ENCODE measurements around the gene D2HGDH. TPM values are rescaled to one million over a fixed set of nuclear protein-coding genes. Genes with fewer than 3 reads are reported as not detected.

Gene D2HGDH
- total and polyA plus RNA-seq, 9 of the 15 experiments (the other 6 are each of a cell fraction or from before 2014, with no cell fraction given) = 0.39 to 30.8 (median 10.3) TPM

GRCh38 chr2:241686650-241687425, 47.6 kb upstream of the D2HGDH start, which contains the start of gene DTYMK (continued):
- TF ChIP-seq, protein P1, sequence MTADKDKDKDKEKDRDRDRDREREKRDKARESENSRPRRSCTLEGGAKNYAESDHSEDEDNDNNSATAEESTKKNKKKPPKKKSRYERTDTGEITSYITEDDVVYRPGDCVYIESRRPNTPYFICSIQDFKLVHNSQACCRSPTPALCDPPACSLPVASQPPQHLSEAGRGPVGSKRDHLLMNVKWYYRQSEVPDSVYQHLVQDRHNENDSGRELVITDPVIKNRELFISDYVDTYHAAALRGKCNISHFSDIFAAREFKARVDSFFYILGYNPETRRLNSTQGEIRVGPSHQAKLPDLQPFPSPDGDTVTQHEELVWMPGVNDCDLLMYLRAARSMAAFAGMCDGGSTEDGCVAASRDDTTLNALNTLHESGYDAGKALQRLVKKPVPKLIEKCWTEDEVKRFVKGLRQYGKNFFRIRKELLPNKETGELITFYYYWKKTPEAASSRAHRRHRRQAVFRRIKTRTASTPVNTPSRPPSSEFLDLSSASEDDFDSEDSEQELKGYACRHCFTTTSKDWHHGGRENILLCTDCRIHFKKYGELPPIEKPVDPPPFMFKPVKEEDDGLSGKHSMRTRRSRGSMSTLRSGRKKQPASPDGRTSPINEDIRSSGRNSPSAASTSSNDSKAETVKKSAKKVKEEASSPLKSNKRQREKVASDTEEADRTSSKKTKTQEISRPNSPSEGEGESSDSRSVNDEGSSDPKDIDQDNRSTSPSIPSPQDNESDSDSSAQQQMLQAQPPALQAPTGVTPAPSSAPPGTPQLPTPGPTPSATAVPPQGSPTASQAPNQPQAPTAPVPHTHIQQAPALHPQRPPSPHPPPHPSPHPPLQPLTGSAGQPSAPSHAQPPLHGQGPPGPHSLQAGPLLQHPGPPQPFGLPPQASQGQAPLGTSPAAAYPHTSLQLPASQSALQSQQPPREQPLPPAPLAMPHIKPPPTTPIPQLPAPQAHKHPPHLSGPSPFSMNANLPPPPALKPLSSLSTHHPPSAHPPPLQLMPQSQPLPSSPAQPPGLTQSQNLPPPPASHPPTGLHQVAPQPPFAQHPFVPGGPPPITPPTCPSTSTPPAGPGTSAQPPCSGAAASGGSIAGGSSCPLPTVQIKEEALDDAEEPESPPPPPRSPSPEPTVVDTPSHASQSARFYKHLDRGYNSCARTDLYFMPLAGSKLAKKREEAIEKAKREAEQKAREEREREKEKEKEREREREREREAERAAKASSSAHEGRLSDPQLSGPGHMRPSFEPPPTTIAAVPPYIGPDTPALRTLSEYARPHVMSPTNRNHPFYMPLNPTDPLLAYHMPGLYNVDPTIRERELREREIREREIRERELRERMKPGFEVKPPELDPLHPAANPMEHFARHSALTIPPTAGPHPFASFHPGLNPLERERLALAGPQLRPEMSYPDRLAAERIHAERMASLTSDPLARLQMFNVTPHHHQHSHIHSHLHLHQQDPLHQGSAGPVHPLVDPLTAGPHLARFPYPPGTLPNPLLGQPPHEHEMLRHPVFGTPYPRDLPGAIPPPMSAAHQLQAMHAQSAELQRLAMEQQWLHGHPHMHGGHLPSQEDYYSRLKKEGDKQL (CRISPR knock-in tag; IDR thresholded peaks at IDR 0.05; ENCODE audit: borderline replicate concordance) = 0 out of 2 replicates have a peak, but pooled peaks have one; percentile 47
- TF ChIP-seq SMAD4 (CRISPR knock-in tag; conservative IDR thresholded peaks at IDR 0.05) (no peak), ZNF584 (CRISPR knock-in tag; IDR thresholded peaks at IDR 0.05; ENCODE audit: low read depth) (no peak), TFAM (CRISPR knock-in tag; conservative IDR thresholded peaks at IDR 0.05) (no peak), MTA2 (IDR thresholded peaks at IDR 0.05; ENCODE audit: low read depth) (no peak), ESRRB (CRISPR knock-in tag; IDR thresholded peaks at IDR 0.05; ENCODE audit: borderline replicate concordance) (no peak), SMC3 (conservative IDR thresholded peaks at IDR 0.05; ENCODE audit: insufficient read depth, low read depth, low read length) (no peak), FOXO4 (CRISPR knock-in tag; IDR thresholded peaks at IDR 0.05) (no peak), NFXL1 (CRISPR knock-in tag; IDR thresholded peaks at IDR 0.05) (no peak), RUNX1 (IDR thresholded peaks at IDR 0.05; ENCODE audit: low read depth) (no peak)
- TF ChIP-seq, protein P2, sequence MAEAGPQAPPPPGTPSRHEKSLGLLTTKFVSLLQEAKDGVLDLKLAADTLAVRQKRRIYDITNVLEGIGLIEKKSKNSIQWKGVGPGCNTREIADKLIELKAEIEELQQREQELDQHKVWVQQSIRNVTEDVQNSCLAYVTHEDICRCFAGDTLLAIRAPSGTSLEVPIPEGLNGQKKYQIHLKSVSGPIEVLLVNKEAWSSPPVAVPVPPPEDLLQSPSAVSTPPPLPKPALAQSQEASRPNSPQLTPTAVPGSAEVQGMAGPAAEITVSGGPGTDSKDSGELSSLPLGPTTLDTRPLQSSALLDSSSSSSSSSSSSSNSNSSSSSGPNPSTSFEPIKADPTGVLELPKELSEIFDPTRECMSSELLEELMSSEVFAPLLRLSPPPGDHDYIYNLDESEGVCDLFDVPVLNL (CRISPR knock-in tag; IDR thresholded peaks at IDR 0.05; ENCODE audit: low read depth) = peak; percentile 93
- TF ChIP-seq, protein P3, sequence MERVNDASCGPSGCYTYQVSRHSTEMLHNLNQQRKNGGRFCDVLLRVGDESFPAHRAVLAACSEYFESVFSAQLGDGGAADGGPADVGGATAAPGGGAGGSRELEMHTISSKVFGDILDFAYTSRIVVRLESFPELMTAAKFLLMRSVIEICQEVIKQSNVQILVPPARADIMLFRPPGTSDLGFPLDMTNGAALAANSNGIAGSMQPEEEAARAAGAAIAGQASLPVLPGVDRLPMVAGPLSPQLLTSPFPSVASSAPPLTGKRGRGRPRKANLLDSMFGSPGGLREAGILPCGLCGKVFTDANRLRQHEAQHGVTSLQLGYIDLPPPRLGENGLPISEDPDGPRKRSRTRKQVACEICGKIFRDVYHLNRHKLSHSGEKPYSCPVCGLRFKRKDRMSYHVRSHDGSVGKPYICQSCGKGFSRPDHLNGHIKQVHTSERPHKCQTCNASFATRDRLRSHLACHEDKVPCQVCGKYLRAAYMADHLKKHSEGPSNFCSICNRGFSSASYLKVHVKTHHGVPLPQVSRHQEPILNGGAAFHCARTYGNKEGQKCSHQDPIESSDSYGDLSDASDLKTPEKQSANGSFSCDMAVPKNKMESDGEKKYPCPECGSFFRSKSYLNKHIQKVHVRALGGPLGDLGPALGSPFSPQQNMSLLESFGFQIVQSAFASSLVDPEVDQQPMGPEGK (CRISPR knock-in tag; IDR thresholded peaks at IDR 0.05; ENCODE audit: borderline replicate concordance) = no peak
- TF ChIP-seq, protein P4, sequence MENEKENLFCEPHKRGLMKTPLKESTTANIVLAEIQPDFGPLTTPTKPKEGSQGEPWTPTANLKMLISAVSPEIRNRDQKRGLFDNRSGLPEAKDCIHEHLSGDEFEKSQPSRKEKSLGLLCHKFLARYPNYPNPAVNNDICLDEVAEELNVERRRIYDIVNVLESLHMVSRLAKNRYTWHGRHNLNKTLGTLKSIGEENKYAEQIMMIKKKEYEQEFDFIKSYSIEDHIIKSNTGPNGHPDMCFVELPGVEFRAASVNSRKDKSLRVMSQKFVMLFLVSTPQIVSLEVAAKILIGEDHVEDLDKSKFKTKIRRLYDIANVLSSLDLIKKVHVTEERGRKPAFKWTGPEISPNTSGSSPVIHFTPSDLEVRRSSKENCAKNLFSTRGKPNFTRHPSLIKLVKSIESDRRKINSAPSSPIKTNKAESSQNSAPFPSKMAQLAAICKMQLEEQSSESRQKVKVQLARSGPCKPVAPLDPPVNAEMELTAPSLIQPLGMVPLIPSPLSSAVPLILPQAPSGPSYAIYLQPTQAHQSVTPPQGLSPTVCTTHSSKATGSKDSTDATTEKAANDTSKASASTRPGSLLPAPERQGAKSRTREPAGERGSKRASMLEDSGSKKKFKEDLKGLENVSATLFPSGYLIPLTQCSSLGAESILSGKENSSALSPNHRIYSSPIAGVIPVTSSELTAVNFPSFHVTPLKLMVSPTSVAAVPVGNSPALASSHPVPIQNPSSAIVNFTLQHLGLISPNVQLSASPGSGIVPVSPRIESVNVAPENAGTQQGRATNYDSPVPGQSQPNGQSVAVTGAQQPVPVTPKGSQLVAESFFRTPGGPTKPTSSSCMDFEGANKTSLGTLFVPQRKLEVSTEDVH (IDR thresholded peaks at IDR 0.05; ENCODE audit: low read depth, partially characterized antibody) = no peak
